ENCODE data around the gene SH3PXD2A. TPM values are rescaled to one million over a fixed set of nuclear protein-coding genes. Genes with fewer than 3 reads are reported as not detected.

Gene SH3PXD2A
- total and polyA plus RNA-seq, 2 experiments from 2014 or later: 1.8 to 5.0 TPM

- no peak overlapping the region for H3K27ac ChIP-seq (ENCODE audit: low read depth)
- Mint-ChIP-seq H3K27ac (no peak overlapping the region), H3K36me3 (ENCODE audit: low read depth) (no peaks in the 10 kb centered on the region; the same call in 2 of the 3 replicates), H3K27me3 (ENCODE audit: insufficient read depth, low read depth, poor library complexity) (peaks cover 2% of the 10 kb centered on the region), H3K4me1 (peaks cover 20% of the 10 kb centered on the region), H3K4me3 (no peak overlapping the region), H3K9me3 (no peaks in the 10 kb centered on the region)
- no peak for DNase-seq (ENCODE audit: low spot score)
- H3K4me1 ChIP-seq (ENCODE audit: insufficient read depth): peaks cover 8% of the 10 kb centered on the region; the same call in 1 of the 2 replicates
- no peak overlapping the region for H3K4me2 ChIP-seq
- H4K20me1 ChIP-seq (replicated peaks; ENCODE audit: insufficient read depth): no peaks in the 10 kb centered on the region
- no peaks in the 10 kb centered on the region for H3K36me3 ChIP-seq (ENCODE audit: insufficient read depth)
- TF ChIP-seq EZH2phosphoT487 (IDR thresholded peaks at IDR 0.05; ENCODE audit: unreplicated experiment) (no peak), CTCF (conservative IDR thresholded peaks at IDR 0.05; ENCODE audit: low read depth in 2 of 2) (no peak), CREB1 (CRISPR knock-in tag; IDR thresholded peaks at IDR 0.05; ENCODE audit: low read depth) (no peak), ZNF331 (CRISPR knock-in tag; IDR thresholded peaks at IDR 0.05; ENCODE audit: low read depth) (no peak), POLR2AphosphoS5 (IDR thresholded peaks at IDR 0.05; ENCODE audit: low read depth) (no peak), EZH2 (IDR thresholded peaks at IDR 0.05; ENCODE audit: low read depth, unreplicated experiment) (no peak), JUNB (IDR thresholded peaks at IDR 0.05; ENCODE audit: unreplicated experiment) (no peak), STAT1 (IDR thresholded peaks at IDR 0.05; ENCODE audit: unreplicated experiment) (no peak), ZNF114 (CRISPR knock-in tag; IDR thresholded peaks at IDR 0.05) (no peak), NANOG (IDR thresholded peaks at IDR 0.05; ENCODE audit: borderline replicate concordance) (no peak), REST (IDR thresholded peaks at IDR 0.05; ENCODE audit: unreplicated experiment) (no peak), ETS1 (IDR thresholded peaks at IDR 0.05) (no peak), ZNF462 (CRISPR knock-in tag; IDR thresholded peaks at IDR 0.05) (no peak)
- no peak overlapping the region for H3K4me3 ChIP-seq
- no peak overlapping the region for H2AFZ ChIP-seq
- H3K27me3 ChIP-seq (ENCODE audit: insufficient read depth): no peaks in the 10 kb centered on the region
- no peaks in the 10 kb centered on the region for H3F3A ChIP-seq (replicated peaks; ENCODE audit: low read depth)
- H3K79me2 ChIP-seq (replicated peaks; ENCODE audit: insufficient read depth): no peaks in the 10 kb centered on the region
- ATAC-seq: peak; percentile 37
- no peaks in the 10 kb centered on the region for H3K9me2 ChIP-seq (ENCODE audit: insufficient read depth)
Measured at GRCh38 chr10:103668351-103669242, 186.8 kb downstream of the SH3PXD2A start.
